D721Med (cell line): Measurements from ENCODE around the gene PLIN5.

Experiments used
- DNase-seq: peaks from one replicate; pipeline ENCODE4 v3.0.0; 2011; ENCODE audit warnings: low spot score; ENCODE audit not compliant: insufficient read length
- FAIRE-seq: peaks from 2 replicates; lab custom pipeline; 2011; peaks lifted over from hg19 to GRCh38; lab: Jason Lieb, UNC
- TF ChIP-seq, protein P1 (sequence below): IDR thresholded peaks from 2 replicates; pipeline ENCODE4 v1.5.1; 2012; ENCODE audit warnings: mild to moderate bottlenecking, control low read depth; ENCODE audit not compliant: insufficient read depth; ENCODE audit errors: missing control alignments

The PLIN5 gene

DNA sequence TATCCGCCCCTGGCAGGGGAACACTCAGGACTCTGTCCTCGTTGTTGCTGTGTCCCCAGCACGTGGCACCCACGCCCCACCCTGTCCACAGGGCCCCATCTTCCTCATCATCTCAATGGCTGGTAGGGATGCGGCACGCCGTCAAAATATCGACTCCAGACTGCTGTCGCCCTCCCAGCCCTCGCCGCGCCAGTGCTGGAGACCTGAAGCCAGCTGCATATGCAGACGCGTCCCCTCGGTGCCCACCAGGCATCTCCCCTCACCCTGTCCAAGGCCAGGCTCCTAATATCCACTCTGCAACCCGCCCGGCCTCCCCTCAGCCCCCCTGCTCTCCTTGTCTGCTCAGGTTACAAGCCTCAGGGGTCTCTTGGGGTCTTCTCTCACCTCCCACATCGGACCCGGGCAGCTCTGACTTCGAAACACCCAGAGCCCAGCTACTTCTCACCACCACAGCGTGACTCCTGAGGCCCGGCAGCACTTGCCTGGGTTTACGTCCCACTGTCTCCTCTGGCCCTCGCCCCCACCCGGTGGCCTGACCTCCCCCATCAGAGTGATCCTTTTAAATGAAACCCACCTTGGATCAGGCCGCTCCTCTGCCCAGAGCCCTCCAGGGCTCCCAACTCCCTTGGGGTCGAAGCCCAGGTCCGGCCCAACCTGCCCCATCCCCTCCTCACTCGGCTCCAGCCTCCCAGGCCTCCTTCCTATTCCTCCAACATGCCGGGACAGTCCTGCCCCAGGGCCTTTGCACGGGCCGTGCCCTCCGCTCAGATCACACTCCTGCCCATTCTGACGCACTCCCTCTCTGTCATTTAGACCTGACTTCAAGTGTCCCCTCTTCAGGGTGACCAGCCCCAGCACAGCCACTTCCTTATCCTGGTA lies 29.2 kb downstream of the PLIN5 start:
- TF ChIP-seq, protein P1, sequence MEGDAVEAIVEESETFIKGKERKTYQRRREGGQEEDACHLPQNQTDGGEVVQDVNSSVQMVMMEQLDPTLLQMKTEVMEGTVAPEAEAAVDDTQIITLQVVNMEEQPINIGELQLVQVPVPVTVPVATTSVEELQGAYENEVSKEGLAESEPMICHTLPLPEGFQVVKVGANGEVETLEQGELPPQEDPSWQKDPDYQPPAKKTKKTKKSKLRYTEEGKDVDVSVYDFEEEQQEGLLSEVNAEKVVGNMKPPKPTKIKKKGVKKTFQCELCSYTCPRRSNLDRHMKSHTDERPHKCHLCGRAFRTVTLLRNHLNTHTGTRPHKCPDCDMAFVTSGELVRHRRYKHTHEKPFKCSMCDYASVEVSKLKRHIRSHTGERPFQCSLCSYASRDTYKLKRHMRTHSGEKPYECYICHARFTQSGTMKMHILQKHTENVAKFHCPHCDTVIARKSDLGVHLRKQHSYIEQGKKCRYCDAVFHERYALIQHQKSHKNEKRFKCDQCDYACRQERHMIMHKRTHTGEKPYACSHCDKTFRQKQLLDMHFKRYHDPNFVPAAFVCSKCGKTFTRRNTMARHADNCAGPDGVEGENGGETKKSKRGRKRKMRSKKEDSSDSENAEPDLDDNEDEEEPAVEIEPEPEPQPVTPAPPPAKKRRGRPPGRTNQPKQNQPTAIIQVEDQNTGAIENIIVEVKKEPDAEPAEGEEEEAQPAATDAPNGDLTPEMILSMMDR: no peak
- DNase-seq (no peak), FAIRE-seq (no peak)

DNA sequence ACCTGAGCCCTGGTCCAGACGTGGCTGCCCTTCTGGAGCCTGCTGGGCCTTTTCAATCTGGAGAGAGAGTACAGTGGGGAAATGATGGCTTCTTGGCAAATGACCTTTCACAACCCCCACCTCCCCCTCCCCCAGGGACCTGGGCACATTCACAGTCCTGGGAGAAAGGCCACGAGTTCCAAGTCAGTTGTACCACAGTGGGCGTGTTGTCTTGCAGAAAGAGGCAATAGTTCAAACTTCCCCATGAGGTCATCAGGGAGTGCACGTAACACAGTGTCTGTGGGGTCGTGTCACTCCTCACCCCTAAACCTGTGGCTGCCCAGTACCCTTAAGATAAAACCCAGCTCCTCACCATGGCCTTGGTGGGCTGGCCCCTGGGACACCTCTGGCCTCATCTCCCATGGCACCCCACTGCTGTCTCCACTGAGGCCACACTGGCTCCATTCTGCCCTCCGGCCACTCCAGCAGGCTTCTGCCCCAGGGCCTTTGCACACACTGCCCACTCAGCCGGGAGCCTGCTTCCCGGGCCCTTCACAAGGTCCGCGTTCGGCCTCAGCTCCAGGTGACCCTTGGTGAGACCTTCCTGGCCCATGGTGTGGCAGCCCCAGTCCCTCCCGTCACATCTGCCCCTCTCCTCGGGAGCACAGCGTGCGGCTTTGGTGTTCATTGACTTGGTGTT lies 30.0 kb downstream of the PLIN5 start:
- no peak for FAIRE-seq
- TF ChIP-seq, protein P1: no peak

DNA sequence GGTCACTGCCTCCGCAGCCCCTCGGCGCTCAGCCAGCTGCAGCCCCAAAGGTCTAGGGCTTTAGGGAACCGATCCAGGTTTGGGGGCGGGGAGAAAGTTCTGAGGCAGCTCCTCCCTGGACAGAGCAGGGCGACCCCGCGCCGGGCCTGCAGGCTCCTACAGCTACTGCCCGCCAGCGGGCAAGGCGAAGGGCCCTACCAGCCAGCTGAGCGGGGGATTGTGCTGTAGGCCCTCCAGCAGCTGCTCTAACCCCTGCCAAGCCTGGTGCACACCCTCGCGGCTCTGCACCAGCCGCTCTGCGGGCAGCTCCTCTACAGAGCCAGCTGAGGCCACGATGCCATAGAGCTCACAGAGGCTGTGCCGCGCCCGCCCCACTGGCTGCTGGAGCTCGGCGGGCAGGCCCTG lies 30.7 kb downstream of the PLIN5 start:
- FAIRE-seq (no peak), DNase-seq (no peak)
- TF ChIP-seq, protein P1: no peak

More for the DNA sequence above, 30.0 kb downstream of the PLIN5 start:
- no peak for DNase-seq

DNA sequence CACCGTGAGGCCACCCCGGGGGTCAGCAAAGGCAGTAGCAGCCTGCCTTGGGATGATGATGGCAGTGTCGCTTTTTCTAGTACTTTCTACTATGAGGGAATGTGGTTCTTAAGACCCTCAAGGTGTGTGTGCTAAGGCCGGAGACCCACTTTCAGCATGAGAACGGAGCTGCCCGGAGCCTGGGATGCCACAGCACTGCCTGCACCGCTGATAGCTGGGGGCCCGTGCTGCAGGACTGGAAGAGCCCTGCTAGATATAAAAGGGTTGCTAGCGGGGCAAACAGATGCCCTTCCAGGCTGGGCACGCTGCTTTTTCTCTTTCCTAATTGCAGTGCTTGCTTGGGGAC lies 31.2 kb downstream of the PLIN5 start:
- TF ChIP-seq, protein P1: no peak
- FAIRE-seq (no peak), DNase-seq (no peak)

DNA sequence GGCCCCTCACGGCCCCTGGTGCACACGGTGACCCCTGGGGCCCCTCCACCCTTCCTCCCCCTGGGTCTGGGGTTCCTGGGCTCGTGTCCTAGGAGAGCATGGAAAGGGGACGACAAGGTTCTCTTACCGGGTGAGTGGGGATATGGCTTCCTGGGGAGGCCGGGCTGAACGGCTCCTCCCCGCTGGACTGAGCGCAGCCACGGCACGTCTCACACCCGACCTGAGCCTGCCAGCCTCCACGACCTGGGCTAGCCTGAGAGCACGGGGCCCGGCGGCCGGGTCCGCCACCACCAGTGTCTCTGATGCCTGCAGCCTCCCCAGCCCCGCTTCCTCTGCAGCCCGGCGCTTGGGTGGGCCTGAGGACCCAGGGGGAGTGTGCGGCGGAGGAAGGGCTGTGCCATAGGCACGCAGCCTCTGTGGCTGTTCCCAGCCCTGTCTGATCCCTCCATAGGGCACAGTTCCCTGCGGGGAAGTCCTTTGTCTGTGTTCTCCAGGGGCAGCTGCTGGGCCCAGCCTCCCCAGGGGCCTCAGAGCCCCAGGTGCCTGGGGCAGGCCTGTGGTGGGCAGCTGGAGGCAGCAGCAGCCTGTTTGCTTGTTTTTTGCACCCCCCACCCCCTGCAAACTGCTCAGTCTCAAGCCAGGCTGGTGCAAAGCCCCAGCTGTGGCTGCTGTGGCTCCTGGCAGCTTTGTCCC lies 31.7 kb downstream of the PLIN5 start:
- no peak for DNase-seq
- TF ChIP-seq, protein P1: no peak
- no peak for FAIRE-seq

DNA sequence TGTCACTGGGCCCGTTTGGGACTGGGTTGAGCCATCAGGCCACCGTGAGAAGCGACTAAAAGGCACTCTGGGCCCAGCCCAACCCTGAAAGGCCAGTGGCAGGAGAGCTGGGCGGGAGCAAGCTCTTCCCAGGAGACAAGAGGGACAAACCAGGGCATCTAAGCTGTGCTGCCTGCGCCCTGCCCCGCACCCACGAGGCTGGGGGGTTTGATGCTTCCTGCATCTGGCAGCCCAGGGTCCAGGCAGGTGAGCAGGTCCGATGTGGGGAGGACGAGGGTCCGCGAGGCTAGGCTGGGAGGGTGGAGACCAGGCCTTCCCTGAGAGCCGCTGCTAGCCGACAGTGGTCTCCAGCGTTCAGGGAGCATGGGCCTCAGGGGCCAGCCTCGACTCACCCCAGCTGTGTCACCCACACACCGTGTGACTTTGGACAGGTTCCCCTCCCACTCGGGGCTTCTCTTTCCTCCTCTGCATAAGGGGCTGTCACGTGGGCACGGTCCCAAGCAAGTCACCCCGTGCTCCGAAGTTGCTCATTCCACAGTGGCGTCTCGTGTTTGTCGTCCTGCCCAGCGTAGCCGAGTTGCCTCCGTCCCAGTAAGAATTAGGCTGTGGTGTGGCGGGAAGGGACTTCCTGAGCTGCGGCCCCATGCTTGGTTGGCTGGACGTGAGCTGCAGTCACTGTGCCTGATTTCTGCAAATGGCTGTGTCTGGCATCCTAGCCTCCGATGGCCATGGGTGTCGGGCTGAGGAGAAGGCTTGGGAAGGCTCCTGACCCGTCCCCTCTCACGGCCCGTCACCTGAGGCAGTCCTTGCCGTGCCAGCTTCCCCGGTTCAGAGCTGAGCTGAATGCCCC lies 32.5 kb downstream of the PLIN5 start:
- no peak for DNase-seq
- TF ChIP-seq, protein P1: no peak
- FAIRE-seq: no peak
